ENCODE results near the gene SLC16A1. TPM values are rescaled to one million over a fixed set of nuclear protein-coding genes. Genes with fewer than 3 reads are reported as not detected.

Gene SLC16A1
- polyA plus RNA-seq, 3 donors, result 2.4 to 13.1 (median 10.3) TPM

DNA sequence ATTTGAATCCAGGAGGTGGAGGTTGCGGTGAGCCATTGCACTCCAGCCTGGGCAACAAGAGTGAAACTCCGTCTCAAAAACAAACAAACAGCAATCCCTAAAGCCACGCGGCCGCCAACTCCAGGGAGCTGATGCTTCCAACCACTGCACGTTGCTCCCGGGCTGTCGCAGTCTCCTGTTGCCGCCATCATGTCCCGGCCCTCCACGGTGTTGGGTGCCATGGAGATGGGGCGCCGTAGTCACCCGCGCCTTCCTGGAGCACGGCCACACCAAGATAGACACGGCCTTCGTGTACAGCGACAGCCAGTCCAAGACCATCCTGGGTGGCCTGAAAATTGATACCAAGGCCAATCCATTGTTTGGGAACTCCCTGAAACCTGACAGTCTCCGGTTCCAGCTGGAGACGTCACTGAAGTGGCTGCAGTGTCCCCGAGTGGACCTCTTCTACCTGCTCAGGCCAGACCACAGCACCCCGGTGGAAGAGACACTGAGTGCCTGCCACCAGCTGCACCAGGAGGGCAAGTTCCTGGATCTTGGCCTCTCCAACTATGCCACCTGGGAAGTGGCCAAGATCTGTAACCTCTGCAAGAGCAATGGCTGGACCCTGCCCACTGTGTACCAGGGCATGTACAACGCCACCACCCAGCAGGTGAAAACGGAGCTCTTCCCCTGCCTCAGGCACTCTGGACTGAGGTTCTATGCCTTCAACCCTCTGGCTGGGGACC, 32.6 kb downstream of the SLC16A1 start:
- peak overlapping the region in 1 of 7 donors; percentile 45 for H3K27ac Mint-ChIP-seq
- no peaks in the 10 kb centered on the region for H3K27me3 ChIP-seq (ENCODE audit: control insufficient read depth in 2 of 2, insufficient read depth in 2 of 2, low read length in 2 of 2)
- 96% methylated on average over 23 of the region's 25 CpGs for WGBS (ENCODE audit: insufficient coverage)
- peaks cover 10 to 30% of the 10 kb centered on the region in 2 donors for H3K36me3 ChIP-seq (replicated peaks in 1 of 2; ENCODE audit: control insufficient read depth in 1 of 2, insufficient read depth in 2 of 2, low read length in 2 of 2)
- peaks cover 36 to 56% of the 10 kb centered on the region in 2 donors for H3K36me3 Mint-ChIP-seq
- H2AFZ ChIP-seq (ENCODE audit: insufficient read depth, low read depth, low read length, poor library complexity, severe bottlenecking), result no peak overlapping the region
- H3K9me3 ChIP-seq (replicated peaks in 1 of 2; ENCODE audit: control insufficient read depth in 1 of 2, insufficient read depth in 1 of 2, low read length in 2 of 2), result no peaks in the 10 kb centered on the region
- H3K4me1 ChIP-seq (ENCODE audit: control insufficient read depth in 1 of 2, insufficient read depth in 2 of 2, low read length in 2 of 2), result no peaks in the 10 kb centered on the region
- H3K4me3 Mint-ChIP-seq, result no peak overlapping the region
- TF ChIP-seq, protein P1, sequence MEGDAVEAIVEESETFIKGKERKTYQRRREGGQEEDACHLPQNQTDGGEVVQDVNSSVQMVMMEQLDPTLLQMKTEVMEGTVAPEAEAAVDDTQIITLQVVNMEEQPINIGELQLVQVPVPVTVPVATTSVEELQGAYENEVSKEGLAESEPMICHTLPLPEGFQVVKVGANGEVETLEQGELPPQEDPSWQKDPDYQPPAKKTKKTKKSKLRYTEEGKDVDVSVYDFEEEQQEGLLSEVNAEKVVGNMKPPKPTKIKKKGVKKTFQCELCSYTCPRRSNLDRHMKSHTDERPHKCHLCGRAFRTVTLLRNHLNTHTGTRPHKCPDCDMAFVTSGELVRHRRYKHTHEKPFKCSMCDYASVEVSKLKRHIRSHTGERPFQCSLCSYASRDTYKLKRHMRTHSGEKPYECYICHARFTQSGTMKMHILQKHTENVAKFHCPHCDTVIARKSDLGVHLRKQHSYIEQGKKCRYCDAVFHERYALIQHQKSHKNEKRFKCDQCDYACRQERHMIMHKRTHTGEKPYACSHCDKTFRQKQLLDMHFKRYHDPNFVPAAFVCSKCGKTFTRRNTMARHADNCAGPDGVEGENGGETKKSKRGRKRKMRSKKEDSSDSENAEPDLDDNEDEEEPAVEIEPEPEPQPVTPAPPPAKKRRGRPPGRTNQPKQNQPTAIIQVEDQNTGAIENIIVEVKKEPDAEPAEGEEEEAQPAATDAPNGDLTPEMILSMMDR (IDR thresholded peaks at IDR 0.05), result no peak
- H3K4me1 Mint-ChIP-seq, result no peaks in the 10 kb centered on the region
- no peaks in the 10 kb centered on the region for H4K20me1 ChIP-seq (ENCODE audit: insufficient read depth, low read length)
- no peak overlapping the region for H3K9ac ChIP-seq (ENCODE audit: insufficient read depth, low read length, poor library complexity, severe bottlenecking)
- H3K9me3 Mint-ChIP-seq, result no peaks in the 10 kb centered on the region
- H3K27ac ChIP-seq (ENCODE audit: low read depth in 1 of 2, low read length in 2 of 2), result no peak overlapping the region
- DNase-seq, result no peak
- H3K4me2 ChIP-seq (replicated peaks; ENCODE audit: extremely low read depth, low read length, poor library complexity, severe bottlenecking), result no peak overlapping the region
- H3K79me2 ChIP-seq (ENCODE audit: insufficient read depth, low read length), result no peaks in the 10 kb centered on the region
- peaks cover 0 to 2% (median 0%) of the 10 kb centered on the region in 3 donors for H3K27me3 Mint-ChIP-seq (ENCODE audit: low read depth in 3 of 3)
- intact Hi-C loops (cut with micrococcal nuclease), result no loop called here
- no peak overlapping the region for H3K4me3 ChIP-seq (replicated peaks in 1 of 3; ENCODE audit: low read depth in 2 of 3, low read length in 3 of 3)

DNA sequence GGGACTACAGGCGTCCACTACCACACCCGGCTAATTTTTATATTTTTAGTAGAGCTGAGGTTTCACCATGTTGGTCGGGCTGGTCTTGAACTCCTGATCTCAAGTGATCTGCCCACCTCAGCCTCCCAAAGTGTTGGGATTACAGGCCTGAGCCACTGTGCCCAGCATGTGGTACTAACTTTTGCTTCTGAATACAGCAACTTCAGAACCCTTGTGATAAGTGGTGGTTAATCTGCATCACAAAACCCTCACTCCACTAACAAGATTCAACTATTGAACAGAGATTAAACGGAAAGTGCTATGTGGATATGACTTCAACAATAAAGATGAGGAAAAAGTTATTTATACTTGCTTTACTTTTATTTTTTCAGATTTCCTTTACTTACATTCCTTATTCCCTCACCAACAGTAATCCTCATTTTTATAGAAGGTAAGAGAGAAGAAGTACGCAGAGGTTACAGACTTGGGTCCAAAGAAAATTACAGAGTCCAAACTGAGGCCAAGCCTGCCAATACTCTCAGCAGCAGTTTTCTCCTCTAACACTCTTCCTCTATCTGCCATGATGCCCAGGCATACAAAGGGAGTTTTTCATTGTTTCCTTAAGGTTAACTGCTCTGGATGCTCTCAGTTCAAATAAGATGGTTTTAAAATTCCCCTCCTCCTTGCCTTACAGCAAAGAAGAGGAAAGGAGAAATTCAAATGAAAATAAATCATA, 44.3 kb downstream of the SLC16A1 start:
- Histone ChIP-seq H3K27me3 (ENCODE audit: control insufficient read depth in 2 of 2, insufficient read depth in 2 of 2, low read length in 2 of 2) (no peaks in the 10 kb centered on the region), H2AFZ (ENCODE audit: insufficient read depth, low read depth, low read length, poor library complexity, severe bottlenecking) (no peak overlapping the region), H3K36me3 (replicated peaks in 1 of 2; ENCODE audit: control insufficient read depth in 1 of 2, insufficient read depth in 2 of 2, low read length in 2 of 2) (peaks cover 8 to 42% of the 10 kb centered on the region in 2 donors), H3K4me1 (ENCODE audit: control insufficient read depth in 1 of 2, insufficient read depth in 2 of 2, low read length in 2 of 2) (no peaks in the 10 kb centered on the region), H3K27ac (ENCODE audit: low read depth in 1 of 2, low read length in 2 of 2) (no peak overlapping the region), H3K9me3 (replicated peaks in 1 of 2; ENCODE audit: control insufficient read depth in 1 of 2, insufficient read depth in 1 of 2, low read length in 2 of 2) (no peaks in the 10 kb centered on the region), H3K9ac (ENCODE audit: insufficient read depth, low read length, poor library complexity, severe bottlenecking) (no peak overlapping the region), H3K79me2 (ENCODE audit: insufficient read depth, low read length) (no peaks in the 10 kb centered on the region), H3K4me3 (replicated peaks in 1 of 3; ENCODE audit: low read depth in 2 of 3, low read length in 3 of 3) (no peak overlapping the region), H4K20me1 (ENCODE audit: insufficient read depth, low read length) (no peaks in the 10 kb centered on the region), H3K4me2 (replicated peaks; ENCODE audit: extremely low read depth, low read length, poor library complexity, severe bottlenecking) (no peak overlapping the region)
- Mint-ChIP-seq H3K4me1 (no peaks in the 10 kb centered on the region), H3K4me3 (no peak overlapping the region), H3K27ac (no peak overlapping the region), H3K9me3 (no peaks in the 10 kb centered on the region), H3K27me3 (ENCODE audit: low read depth in 3 of 3) (no peaks in the 10 kb centered on the region), H3K36me3 (peaks cover 20 to 31% of the 10 kb centered on the region in 2 donors)
- TF ChIP-seq, protein P1 (IDR thresholded peaks at IDR 0.05), result no peak
- 100% methylated on average over 2 of the region's 5 CpGs for WGBS (ENCODE audit: insufficient coverage)
- no peak for DNase-seq
- intact Hi-C loops (cut with micrococcal nuclease), result no loop called here
